ENCODE measurements around the gene ZNF534. TPM values are rescaled to one million over a fixed set of nuclear protein-coding genes. Genes with fewer than 3 reads are reported as not detected.
"Not testable (repeated sequence)": the region's sequence is repeated elsewhere in the genome, so short reads cannot be mapped to it uniquely, and the experiment has no call there.

The ZNF534 gene
- total RNA-seq, 2 donors from 2014 or later = 0.09 to 3.2 TPM

DNA sequence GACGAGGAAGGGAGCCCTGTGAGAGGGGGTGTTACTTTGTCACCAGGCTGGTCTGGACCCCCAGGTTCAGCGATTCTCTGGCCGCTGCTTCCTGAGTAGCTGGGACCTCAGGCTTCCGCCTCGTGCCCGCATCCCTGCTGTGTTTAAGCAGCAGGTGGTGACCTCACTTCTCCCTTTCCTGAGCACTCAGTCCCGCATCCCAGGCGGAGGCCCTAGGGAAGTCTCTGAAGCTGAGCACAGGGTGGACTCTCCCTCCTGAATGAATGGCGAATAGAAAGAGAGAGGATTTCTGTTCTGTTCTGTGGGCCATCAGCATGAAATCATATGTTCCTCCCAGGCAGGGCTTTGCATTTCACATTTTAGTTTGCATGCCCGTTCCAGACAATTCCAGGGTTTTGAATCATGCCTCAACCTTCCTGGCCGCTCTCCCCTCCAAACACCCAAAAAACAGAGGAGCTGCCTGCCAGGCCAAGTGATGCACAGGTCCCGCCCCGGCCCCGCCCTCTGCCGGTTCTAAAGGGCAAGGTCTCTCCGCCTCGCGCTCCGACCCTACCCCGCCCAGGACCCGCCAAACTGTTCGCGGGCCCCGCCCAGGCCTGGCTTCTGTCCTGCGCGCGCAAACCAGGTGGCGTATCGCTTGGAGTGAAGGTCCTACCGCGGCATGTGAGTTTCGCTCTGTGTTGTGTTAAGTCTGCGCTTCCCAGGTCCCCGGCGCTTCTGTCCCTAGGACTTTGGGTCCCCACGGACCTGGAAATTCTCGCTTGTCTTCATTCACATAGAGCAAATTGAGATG lies 63.4 kb downstream of the ZNF534 start:
- no peak overlapping the region for H3K4me3 ChIP-seq
- no peak for DNase-seq (ENCODE audit: low spot score)
- no peaks in the 10 kb centered on the region for H3K4me1 ChIP-seq (replicated peaks)

GRCh38 chr19:52492994-52493470 lies 64.1 kb downstream of the ZNF534 start:
- intact Hi-C loops (cut with DNase I) = no loop called here
- Histone ChIP-seq H3K36me3 (no peaks in the 10 kb centered on the region), H3K4me3 (no peak overlapping the region), H3K27ac (no peak overlapping the region), H3K4me1 (replicated peaks) (no peaks in the 10 kb centered on the region), H3K9me3 (no peaks in the 10 kb centered on the region), H3K27me3 (replicated peaks; ENCODE audit: insufficient read depth) (no peaks in the 10 kb centered on the region)
- TF ChIP-seq CTCF (IDR thresholded peaks at IDR 0.05) = no peak
- 15% methylated on average over 28 of the region's 28 CpGs for WGBS
- no peak for DNase-seq (ENCODE audit: low spot score)

More for the DNA sequence above, 63.4 kb downstream of the ZNF534 start:
- no peak overlapping the region for H3K27ac ChIP-seq
- 42% methylated on average over 37 of the region's 37 CpGs for whole genome bisulfite sequencing
- H3K36me3 ChIP-seq = no peaks in the 10 kb centered on the region
- no peak for TF ChIP-seq CTCF (IDR thresholded peaks at IDR 0.05)
- no peak for TF ChIP-seq POLR2A (IDR thresholded peaks at IDR 0.05)
- TF ChIP-seq POLR2AphosphoS5 (IDR thresholded peaks at IDR 0.05) = no peak
- no peaks in the 10 kb centered on the region for H3K27me3 ChIP-seq (replicated peaks; ENCODE audit: insufficient read depth)
- H3K9me3 ChIP-seq = no peaks in the 10 kb centered on the region
- intact Hi-C loops (cut with DNase I) = no loop called here

GRCh38 chr19:52494518-52494917 lies 65.6 kb downstream of the ZNF534 start:
- Histone ChIP-seq H3K36me3 (no peaks in the 10 kb centered on the region), H3K27me3 (replicated peaks; ENCODE audit: insufficient read depth) (no peaks in the 10 kb centered on the region), H3K9me3 (no peaks in the 10 kb centered on the region), H3K27ac (no peak overlapping the region), H3K4me1 (replicated peaks) (no peaks in the 10 kb centered on the region), H3K4me3 (no peak overlapping the region)
- DNase-seq (ENCODE audit: low spot score) = no peak
- intact Hi-C loops (cut with DNase I) = no loop called here
- WGBS = 100% methylated on average over 3 of the region's 3 CpGs
- TF ChIP-seq CTCF (IDR thresholded peaks at IDR 0.05) (no peak), POLR2A (IDR thresholded peaks at IDR 0.05) (no peak), POLR2AphosphoS5 (IDR thresholded peaks at IDR 0.05) (no peak)

DNA sequence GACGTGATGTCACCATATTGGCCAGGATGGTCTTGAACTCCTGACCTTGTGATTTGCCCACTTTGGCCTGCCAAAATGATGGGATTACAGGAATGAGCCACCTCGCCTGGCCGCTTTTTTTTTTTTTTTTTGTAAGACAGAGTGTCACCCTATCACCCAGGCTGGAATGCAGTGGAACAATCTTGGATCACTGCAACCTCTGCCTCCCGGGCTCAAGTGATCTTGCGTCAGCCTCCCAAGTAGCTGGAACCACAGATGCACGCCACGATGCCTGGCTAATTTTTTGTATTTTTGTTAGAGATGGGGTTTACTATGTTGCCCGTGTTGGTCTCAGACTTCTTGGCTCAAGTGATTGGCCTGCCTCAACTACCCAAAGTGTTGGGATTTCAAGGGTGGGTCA lies 69.6 kb downstream of the ZNF534 start:
- H3K36me3 ChIP-seq = no peaks in the 10 kb centered on the region
- DNase-seq (ENCODE audit: low spot score) = no peak
- H3K4me3 ChIP-seq = no peak overlapping the region
- H3K4me1 ChIP-seq (replicated peaks) = no peaks in the 10 kb centered on the region
- no peaks in the 10 kb centered on the region for H3K27me3 ChIP-seq (replicated peaks; ENCODE audit: insufficient read depth)
- no peak for TF ChIP-seq CTCF (IDR thresholded peaks at IDR 0.05)
- TF ChIP-seq POLR2AphosphoS5 (IDR thresholded peaks at IDR 0.05) = no peak
- TF ChIP-seq POLR2A (IDR thresholded peaks at IDR 0.05) = no peak
- intact Hi-C loops (cut with DNase I) = no loop called here
- no peaks in the 10 kb centered on the region for H3K9me3 ChIP-seq
- no peak overlapping the region for H3K27ac ChIP-seq
- 97% methylated on average over 8 of the region's 8 CpGs for WGBS

GRCh38 chr19:52500474-52500873 lies 71.5 kb downstream of the ZNF534 start:
- H3K27me3 ChIP-seq (replicated peaks; ENCODE audit: insufficient read depth); H3K9me3 ChIP-seq; H3K4me1 ChIP-seq (replicated peaks); H3K4me3 ChIP-seq; intact Hi-C loops (cut with DNase I); H3K27ac ChIP-seq; DNase-seq (ENCODE audit: low spot score); H3K36me3 ChIP-seq: not testable (repeated sequence)
- 53% methylated on average over 3 of the region's 3 CpGs for WGBS

DNA sequence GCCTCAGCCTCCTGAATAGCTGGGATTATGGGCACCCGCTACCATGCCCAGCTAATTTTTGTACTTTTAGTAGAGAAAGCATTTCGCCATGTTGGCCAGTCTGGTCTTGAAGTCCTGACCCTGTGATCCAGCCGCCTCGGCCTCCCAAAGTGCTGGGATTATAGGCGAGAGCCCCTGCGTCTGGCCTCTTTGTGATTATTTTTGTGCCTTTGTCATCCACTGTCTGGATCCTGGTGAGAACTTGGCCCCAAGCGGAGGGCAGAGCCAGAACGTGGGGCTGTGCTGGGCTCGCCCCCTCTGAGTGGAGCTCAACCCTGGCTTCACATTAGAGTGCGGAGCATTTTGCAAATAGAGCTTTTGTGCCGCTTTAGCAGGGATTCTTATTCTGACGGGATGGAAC lies 72.0 kb downstream of the ZNF534 start:
- intact Hi-C loops (cut with DNase I); H3K27ac ChIP-seq; DNase-seq (ENCODE audit: low spot score); H3K27me3 ChIP-seq (replicated peaks; ENCODE audit: insufficient read depth); H3K4me1 ChIP-seq (replicated peaks); H3K9me3 ChIP-seq; H3K4me3 ChIP-seq; H3K36me3 ChIP-seq: not testable (repeated sequence)
- 90% methylated on average over 12 of the region's 12 CpGs for WGBS
